Suprapubic skin (tissue), 4 donors: ENCODE results near the gene FAM117A.

Experiments used
- POLR2A ChIP-seq, 2 donors: fragments of 450-650 bp; IDR thresholded peaks; one replicate each; pipeline ENCODE4 v1.6.1; 2017; ENCODE audit warnings: antibody characterized with exemption in 2 of 2, mild to moderate bottlenecking in 2 of 2, moderate library complexity in 2 of 2
- POLR2AphosphoS5 ChIP-seq, 3 donors: sonication (generic); formaldehyde crosslinking; IDR thresholded peaks; one replicate each; pipeline ENCODE4 v1.6.1; 2017; ENCODE audit warnings: antibody characterized with exemption in 3 of 3
- TF ChIP-seq, protein P1 (sequence below), 2 donors: fragments of 200-600 bp in 1 of 2; fragments of 450-650 bp in 1 of 2; sonication (generic) in 1 of 2; IDR thresholded peaks; one replicate each; pipeline ENCODE4 v1.5.1; 2016 to 2019; ENCODE audit warnings: antibody characterized with exemption in 2 of 2, mild to moderate bottlenecking in 1 of 2, moderate library complexity in 1 of 2

DNA sequence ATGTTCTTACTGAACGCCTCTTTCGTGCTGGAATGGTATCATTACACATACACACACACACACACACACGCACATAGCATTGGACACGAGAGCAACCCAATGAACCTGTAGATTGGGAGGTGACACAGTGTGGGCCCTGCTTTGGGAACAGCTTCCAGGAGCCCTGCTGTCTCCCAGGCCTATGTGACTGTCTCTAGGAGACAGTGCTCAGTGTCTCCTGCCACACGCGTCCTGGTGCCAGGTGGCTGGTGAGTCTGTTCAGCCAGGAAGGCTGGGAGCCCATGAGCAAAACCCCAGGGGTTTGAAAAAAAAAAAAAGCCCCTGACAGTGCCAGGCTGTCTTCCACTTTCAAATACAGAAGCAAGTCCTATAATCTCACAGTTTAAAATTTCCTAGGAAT, 83.6 kb downstream of the FAM117A start:
- TF ChIP-seq, protein P1, sequence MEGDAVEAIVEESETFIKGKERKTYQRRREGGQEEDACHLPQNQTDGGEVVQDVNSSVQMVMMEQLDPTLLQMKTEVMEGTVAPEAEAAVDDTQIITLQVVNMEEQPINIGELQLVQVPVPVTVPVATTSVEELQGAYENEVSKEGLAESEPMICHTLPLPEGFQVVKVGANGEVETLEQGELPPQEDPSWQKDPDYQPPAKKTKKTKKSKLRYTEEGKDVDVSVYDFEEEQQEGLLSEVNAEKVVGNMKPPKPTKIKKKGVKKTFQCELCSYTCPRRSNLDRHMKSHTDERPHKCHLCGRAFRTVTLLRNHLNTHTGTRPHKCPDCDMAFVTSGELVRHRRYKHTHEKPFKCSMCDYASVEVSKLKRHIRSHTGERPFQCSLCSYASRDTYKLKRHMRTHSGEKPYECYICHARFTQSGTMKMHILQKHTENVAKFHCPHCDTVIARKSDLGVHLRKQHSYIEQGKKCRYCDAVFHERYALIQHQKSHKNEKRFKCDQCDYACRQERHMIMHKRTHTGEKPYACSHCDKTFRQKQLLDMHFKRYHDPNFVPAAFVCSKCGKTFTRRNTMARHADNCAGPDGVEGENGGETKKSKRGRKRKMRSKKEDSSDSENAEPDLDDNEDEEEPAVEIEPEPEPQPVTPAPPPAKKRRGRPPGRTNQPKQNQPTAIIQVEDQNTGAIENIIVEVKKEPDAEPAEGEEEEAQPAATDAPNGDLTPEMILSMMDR (IDR thresholded peaks at IDR 0.05) = no peak
- TF ChIP-seq POLR2AphosphoS5 (IDR thresholded peaks at IDR 0.05) (no peak), POLR2A (IDR thresholded peaks at IDR 0.05) (no peak)
